H1 (cell line): ENCODE measurements around the gene SIM2.
A peak's percentile ranks its signal among the peaks of the same experiment; 100 is the strongest.

Experiments used
- BCL11A ChIP-seq, 2 experiments: IDR thresholded peaks; one replicate each; pipeline ENCODE4 v1.6.1; 2011; ENCODE audit warnings: low read depth in 2 of 2, low read length in 2 of 2, mild to moderate bottlenecking in 2 of 2
- BRCA1 ChIP-seq: IDR thresholded peaks from 2 replicates; pipeline ENCODE4 v1.6.1; 2012; ENCODE audit warnings: low read depth, low read length, improper control_type of control experiment
- CHD2 ChIP-seq: IDR thresholded peaks from 2 replicates; pipeline ENCODE4 v1.6.1; 2012; ENCODE audit warnings: low read length, improper control_type of control experiment
- HDAC6 ChIP-seq: IDR thresholded peaks from one replicate; pipeline ENCODE4 v1.7.1; 2012; ENCODE audit warnings: low read depth, mild to moderate bottlenecking, inconsistent platforms, low read length, moderate library complexity
- JUN ChIP-seq: IDR thresholded peaks from 2 replicates; pipeline ENCODE4 v1.6.1; 2011; ENCODE audit warnings: low read depth, mild to moderate bottlenecking, improper control_type of control experiment, low read length
- POLR2A ChIP-seq, 2 experiments: IDR thresholded peaks; 1 replicate in 1 of 2; 2 replicates in 1 of 2; pipeline ENCODE4 v1.6.1; 2011; ENCODE audit warnings: low read depth in 2 of 2, low read length in 2 of 2, mild to moderate bottlenecking in 2 of 2; ENCODE audit errors: control extremely low read depth in 1 of 2
- TAF1 ChIP-seq: IDR thresholded peaks from 2 replicates; pipeline ENCODE4 v1.6.1; 2011; ENCODE audit warnings: mild to moderate bottlenecking, low read depth, low read length
- USF2 ChIP-seq: IDR thresholded peaks from 2 replicates; pipeline ENCODE4 v1.6.1; 2011; ENCODE audit warnings: low read length, improper control_type of control experiment
- YY1 ChIP-seq: IDR thresholded peaks from 2 replicates; pipeline ENCODE4 v1.6.1; 2011; ENCODE audit warnings: low read depth, mild to moderate bottlenecking, low read length
- TF ChIP-seq, protein P1 (sequence below): IDR thresholded peaks from 2 replicates; pipeline ENCODE4 v1.6.1; 2012; ENCODE audit warnings: inconsistent platforms
- TF ChIP-seq, protein P2 (sequence below), 3 experiments: IDR thresholded peaks; 1 replicate in 2 of 3; 2 replicates in 1 of 3; pipeline versions ENCODE4 v1.5.1 to v1.6.1; 2011; ENCODE audit warnings: low read length in 3 of 3, mild to moderate bottlenecking in 3 of 3, inconsistent platforms in 2 of 3, low read depth in 1 of 3, moderate library complexity in 1 of 3; ENCODE audit not compliant: insufficient read depth in 1 of 3; ENCODE audit errors: control extremely low read depth in 1 of 3

DNA sequence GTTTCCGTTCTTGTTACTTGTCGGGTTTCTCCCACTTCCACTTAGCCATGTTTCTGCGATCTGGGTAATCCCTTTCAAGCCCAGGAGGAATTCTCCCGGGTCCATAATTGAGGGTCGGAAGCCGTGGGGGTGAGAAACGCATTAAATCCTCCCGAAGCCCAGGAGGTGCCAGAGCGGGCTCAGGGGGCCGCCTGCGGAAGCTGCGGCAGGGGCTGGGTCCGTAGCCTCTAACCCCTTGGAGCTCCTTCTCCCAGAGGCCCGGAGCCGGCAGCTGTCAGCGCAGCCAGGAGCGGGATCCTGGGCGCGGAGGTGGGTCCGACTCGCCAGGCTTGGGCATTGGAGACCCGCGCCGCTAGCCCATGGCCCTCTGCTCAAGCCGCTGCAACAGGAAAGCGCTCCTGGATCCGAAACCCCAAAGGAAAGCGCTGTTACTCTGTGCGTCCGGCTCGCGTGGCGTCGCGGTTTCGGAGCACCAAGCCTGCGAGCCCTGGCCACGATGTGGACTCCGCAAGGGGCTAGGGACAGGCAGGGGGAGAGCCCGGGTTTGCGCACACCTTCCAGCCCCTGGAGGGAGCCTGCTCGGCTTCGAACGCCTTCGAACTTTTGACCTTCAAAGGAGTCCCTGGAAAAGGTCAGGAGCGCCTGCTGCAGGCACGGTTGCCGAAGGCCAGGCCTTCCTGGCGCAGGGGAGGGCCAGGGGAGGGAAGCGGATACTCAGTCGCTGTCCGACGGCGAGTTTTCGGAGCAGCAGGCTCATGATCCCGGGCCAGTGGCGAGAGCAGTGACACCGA, 1.7 kb upstream of the SIM2 start:
- TF ChIP-seq, protein P1, sequence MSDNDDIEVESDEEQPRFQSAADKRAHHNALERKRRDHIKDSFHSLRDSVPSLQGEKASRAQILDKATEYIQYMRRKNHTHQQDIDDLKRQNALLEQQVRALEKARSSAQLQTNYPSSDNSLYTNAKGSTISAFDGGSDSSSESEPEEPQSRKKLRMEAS, result peak; percentile 85
- TF ChIP-seq, protein P2, sequence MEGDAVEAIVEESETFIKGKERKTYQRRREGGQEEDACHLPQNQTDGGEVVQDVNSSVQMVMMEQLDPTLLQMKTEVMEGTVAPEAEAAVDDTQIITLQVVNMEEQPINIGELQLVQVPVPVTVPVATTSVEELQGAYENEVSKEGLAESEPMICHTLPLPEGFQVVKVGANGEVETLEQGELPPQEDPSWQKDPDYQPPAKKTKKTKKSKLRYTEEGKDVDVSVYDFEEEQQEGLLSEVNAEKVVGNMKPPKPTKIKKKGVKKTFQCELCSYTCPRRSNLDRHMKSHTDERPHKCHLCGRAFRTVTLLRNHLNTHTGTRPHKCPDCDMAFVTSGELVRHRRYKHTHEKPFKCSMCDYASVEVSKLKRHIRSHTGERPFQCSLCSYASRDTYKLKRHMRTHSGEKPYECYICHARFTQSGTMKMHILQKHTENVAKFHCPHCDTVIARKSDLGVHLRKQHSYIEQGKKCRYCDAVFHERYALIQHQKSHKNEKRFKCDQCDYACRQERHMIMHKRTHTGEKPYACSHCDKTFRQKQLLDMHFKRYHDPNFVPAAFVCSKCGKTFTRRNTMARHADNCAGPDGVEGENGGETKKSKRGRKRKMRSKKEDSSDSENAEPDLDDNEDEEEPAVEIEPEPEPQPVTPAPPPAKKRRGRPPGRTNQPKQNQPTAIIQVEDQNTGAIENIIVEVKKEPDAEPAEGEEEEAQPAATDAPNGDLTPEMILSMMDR (IDR thresholded peaks at IDR 0.05; ENCODE audit: control extremely low read depth in 1 of 3, insufficient read depth in 1 of 3, low read depth in 1 of 3, low read length in 3 of 3), result peak in 1 of 3 experiments; percentile 9; a peak in 2 of 4 replicates
- TF ChIP-seq USF2 (no peak), HDAC6 (no peak), YY1 (no peak), BCL11A (IDR thresholded peaks at IDR 0.05; ENCODE audit: low read depth in 2 of 2, low read length in 2 of 2) (no peak), JUN (no peak), BRCA1 (no peak), CHD2 (no peak), TAF1 (no peak), POLR2A (IDR thresholded peaks at IDR 0.05; ENCODE audit: control extremely low read depth in 1 of 2, low read depth in 2 of 2, low read length in 2 of 2) (no peak)
